Measurements from ENCODE around the gene ERC2.

ERC2 gene

DNA sequence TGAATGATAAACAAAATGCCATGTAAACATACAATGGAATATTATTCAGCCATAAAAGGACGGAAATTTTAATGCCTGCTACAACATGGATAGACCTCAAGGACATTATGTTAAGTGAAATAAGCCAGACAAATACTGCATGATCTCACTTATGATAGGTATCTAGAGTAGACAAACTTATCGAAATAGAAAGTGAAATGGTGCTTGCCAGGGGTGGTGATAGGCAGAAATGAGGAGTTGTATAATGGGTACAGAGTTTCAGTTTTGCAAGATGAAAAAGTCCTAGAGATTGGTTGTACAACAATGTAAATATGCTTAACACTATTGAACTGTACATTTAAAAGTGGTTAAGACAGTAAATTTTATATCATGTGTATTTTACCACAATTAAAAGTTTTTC lies 287.8 kb downstream of the ERC2 start:
- no peak for DNase-seq

DNA sequence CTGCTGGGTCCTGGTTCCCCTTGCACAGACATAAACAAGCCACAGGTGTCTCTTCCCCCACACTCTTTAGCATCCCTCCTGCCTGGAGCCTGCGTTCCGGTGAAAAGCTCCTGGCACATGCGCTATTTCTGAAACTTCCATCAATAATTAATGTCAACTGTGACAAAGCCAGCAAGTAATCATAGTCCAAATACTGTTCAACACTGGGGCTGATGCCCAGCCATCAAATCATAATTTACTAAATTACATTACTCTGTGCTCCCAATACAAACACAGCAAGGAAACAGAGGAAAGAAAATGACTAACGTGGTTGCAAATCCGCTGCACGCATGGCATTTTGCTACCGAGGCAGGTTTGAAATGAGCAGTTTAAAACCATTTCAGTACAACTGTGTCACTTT lies 294.7 kb downstream of the ERC2 start:
- no peak for DNase-seq

DNA sequence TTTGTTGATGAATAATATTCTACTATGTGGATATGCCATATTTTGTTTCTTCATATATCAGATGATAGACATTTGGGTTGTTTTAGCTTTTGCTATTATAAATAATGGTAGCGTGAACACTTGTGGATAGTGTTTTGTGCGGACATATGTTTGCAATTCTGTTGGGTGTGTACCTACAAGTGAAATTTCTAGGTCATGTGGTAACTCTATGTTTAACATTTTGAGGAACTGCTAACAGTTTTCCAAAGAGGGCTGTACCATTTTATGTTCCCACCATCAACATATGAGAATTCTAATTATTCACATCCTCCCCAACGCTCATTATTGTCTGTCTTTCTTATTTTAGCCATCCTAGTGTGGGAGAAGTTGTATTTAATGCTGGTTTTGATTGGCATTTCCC lies 303.8 kb downstream of the ERC2 start:
- DNase-seq = no peak

DNA sequence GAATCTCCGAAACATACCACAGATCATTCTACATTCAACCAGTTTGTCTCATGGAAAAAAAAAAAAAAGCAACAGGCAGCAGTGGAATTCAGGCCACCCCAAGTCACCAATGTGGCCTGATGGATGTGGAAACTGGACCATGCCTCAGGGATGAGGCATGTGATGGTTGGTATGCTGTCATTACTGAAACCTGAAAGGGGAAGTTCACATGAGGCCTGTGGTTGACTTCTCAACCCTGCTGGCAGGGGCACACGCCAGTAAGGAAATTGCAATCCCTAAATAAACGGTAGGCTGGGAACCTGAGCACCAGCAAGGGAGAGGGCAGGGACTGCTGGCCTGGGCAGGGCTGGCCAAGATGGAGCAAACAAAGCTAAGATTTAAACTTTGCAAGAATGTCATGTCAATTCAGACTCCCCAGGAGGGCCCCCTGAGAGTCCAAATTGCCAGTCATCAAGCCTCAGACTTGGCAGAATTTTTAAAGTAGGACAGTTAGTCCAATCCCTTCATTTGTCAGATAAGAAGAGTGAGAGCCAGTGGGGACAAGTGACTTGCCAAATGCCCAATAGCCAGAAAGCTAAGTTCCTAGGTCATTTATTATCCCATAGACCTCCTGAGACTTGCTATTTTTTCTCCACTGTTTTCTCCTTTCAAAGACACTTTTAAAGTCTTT lies 310.4 kb downstream of the ERC2 start:
- peak; percentile 82 for DNase-seq

DNA sequence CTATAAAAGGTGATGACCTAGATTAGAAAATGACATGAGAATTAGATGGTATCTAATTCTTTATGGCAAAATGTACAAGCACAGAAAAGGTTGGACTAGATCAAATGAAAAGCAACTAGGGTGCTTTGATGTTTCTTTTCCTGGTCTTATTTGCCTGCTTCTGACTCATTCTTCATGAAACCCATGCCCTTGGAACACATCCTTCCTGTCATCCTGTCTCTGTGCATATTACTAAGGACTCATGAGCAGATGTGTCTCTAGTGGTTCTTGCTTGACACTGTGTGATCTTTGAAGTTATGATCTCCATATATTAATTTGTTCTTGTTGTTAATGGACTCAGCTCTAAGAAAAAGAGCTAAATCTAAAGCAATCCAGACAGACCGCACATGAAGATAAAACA lies 314.0 kb downstream of the ERC2 start:
- DNase-seq = peak; percentile 30

DNA sequence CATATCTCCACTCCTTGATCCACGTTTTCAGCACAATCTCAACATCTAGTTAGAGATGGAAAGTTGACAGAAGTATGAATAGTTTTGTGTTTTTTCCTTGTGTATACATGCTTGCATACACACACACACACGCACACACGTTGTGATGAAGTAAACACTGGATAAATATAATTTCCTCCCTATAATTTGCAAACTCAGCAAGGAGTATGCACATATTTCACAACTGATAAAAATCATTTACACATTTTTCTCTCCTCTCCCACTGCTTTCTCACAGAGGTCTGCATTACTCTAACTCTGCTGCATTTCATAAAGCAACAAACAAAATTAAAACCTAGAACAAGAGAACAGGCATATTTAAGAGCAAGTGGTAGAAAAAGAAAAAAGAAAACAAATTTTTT lies 320.9 kb downstream of the ERC2 start:
- no peak for DNase-seq

DNA sequence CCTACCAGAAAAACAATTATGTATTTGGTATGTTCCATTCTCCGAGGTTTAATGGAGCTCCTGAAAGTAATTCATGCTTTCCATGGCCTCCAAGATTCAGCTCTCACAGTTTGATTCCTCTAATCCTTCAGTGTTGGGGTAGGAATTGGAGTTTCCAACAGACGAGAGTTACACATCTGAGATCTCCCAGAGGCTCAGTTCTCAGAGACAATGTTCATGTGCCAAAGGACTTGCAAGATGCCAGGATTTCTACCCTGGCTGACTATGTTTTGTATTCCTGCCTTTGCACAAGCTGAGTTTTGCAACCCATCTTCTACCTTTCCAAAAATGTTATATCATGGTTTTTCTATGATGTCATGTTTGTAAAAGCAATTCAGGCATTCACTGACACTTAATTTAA lies 322.9 kb downstream of the ERC2 start:
- DNase-seq = no peak

DNA sequence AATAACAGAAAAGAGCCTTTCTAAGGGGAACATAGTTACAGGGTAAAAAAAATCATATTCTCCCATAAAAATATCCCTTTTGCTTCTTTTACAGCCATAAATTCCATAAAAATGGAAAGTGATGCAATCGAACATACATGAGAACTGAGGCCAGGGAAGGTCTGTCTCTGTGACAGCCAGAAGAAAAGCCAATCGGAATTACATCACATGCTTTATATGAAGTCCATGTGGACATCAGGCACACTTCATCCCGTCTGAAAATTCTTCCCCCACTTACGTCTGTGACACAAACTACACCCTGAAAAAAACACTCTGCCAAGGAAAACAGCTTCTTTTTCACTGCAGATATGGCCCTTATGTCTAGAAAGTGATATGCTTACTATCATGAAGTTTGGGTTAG lies 323.5 kb downstream of the ERC2 start:
- peak; percentile 30 for DNase-seq

DNA sequence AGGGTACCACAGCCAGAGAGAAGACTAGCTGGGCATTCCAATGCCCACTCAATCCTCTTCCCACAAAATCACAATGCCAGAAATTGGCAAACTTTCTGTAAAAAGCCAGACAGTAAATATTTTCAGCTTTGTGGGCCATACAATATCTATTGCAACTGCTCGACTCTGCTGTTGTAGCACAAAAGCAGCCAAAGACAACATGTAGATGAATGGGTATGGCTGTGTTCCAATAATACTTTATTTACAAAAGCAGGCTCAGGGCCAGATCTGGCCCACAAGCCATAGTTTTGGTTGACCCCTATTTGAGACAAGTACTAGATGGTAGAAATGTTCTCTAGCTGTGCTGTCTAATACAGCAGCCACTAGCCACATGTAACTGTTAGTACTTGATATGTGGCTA lies 330.9 kb downstream of the ERC2 start:
- peak; percentile 40 for DNase-seq

DNA sequence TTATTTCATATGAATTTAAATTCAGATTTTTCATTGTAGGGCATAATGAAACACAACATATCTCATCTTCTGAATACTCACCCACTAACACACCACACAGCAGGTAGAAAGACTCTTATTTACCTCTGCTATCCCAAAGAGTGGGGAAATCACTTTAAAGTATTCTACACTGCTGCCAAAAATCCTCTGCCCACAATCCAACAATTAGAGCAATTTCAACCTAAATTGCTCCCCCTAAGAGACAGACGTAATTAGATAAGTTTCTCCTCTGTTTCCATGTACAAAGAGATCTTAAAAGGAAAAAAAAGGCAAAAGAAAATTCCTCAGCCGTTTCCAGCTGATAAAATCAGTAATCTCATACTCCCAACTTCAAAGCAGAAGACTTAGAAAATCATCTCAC lies 331.8 kb downstream of the ERC2 start:
- DNase-seq = no peak

DNA sequence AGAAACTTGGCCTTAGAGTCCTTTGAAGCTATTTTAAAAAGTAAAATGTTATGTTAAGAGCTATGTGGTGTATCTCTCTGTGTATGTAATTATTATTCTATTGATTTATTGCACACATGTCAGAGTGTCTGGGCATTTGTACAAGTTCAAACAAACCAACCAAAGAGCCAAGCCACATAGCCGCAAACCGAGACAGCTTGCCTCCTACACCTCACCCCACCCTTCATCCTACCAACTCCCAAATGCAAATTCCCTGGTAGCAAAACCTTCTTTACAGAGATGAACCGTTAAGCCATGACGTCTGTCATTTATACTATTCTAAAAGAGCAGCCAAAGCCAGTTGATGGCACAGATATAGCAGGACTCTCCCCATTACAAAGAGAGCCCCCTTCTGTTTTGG lies 332.3 kb downstream of the ERC2 start:
- DNase-seq = no peak

DNA sequence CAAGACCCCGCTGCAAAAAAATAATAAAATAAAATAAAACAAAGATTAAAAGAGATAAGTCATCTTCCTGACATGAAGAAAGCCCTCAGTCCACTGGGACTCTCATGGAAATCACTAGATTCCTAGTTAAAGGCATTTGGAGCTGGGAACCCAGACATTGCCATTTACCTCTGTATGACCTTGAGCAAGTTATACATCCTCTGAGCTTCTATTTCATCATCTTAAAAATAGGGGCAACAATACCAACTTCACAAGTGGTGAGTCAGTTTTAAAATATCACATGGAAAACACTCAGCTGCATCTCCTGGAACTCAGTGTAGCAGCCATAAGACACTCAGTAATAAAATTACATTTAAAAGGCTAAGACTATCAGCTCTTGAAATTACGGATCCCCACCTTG lies 334.8 kb downstream of the ERC2 start:
- DNase-seq = peak; percentile 92

DNA sequence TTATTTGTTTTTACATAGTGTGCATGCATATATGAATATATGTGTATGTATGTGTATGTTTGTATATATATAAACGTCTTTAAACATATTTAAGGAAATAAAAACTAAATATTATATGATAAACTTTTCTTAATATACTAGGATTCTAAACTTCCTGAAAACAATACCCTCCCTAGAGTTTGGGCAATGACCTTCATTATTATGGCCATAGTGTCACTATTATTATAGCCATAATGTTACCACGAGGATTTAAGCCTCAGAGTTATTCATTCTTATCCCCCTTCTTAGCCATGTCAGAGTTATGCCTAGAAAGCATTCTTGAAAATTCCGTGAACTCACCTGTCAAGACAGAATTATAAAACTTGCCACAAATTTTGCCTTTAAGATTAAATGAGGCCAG lies 335.5 kb downstream of the ERC2 start:
- DNase-seq = no peak

DNA sequence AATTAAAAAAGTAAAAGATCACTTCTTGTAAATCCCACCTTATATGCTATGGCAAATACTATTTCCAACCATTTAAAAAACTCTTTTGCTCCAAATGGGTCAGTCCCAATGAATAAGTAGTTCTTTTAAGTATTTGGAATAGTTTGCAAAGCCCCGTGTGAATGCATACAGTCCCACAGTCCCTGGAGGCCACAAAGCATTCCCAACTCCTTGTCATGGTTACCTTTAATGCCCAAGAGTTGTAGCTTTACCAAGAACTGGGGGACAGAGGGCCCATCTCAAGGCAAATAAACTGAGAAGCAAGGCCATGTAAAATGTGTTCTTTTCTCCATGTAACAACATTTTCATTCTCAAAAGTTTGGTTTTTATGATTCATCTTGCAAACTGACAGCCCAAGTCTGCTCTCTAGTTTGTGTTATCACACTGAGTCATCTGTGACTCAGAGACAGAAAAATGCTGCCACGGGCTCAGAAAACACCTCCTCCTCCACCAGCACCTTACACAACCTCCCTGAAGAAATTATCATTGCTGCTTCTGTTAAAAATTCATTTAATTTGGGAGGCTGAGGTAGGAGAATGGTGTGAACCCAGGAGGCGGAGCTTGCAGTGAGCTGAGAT lies 336.2 kb downstream of the ERC2 start:
- DNase-seq = peak; percentile 97

DNA sequence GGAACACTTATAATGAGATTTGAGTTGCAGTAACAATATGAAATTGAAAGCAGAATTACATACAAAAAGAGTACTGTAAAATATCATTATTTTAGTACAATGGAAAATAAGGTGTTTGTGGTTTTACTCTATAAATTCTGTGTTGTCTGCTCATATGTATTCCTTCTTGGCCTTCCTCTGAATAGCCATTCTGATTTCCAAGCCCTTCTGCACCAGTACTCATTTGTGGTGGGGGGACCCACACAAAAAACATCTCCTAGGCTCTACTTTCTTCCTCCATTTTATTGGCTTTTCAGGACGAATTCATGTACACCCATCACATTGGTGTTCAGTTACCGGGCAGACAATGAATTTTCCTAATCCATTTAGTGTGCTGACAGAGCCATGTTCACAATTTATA lies 338.2 kb downstream of the ERC2 start:
- no peak for DNase-seq

DNA sequence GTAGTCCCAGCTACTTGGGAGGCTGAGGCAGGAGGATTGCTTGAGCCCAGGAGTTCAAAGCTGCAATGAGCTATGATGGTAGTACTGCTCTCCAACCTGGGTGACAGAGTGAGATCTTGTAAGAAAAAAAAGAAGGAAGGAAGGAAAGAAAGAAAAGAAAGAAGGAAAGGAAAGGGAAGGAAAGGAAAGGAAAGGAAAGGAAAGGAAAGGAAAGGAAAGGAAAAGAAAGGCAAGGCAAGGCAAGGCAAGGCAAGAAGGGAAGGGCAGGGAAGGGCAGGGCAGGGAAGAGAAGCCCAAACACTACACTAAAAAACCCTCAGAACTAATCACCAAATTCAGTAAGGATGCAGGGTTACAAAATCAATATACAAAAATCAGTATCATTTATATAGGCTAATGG lies 341.6 kb downstream of the ERC2 start:
- no peak for DNase-seq

DNA sequence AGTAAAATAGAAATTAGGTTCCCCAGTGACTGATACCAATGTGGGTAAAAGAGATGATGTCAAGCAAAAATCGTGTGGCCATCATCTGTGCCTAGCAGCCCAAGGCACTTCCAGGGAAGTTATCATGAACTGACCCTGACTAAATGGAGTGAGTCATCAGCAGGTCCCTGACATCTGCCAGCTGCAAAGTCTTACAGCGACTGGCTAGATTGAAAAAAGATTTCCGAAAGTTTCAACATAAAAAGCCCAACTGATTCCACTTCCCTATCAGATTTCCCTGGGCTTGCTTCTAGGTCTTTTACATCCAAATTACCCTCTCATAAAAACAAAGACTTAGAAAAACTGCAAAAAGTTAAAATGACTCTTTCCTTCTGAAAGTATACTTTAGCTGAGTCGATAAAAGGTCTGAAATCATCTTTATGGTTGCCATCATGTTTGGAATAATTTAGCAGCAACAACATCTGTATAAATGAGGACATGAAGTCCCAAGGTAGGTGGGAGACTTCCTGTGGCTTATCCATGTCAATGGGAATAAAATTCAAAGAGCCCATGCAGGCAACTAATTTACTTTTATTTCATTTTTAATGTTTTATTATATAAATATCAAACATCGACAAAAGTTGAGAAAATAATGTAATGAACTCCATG lies 342.8 kb downstream of the ERC2 start:
- peak; percentile 68 for DNase-seq

DNA sequence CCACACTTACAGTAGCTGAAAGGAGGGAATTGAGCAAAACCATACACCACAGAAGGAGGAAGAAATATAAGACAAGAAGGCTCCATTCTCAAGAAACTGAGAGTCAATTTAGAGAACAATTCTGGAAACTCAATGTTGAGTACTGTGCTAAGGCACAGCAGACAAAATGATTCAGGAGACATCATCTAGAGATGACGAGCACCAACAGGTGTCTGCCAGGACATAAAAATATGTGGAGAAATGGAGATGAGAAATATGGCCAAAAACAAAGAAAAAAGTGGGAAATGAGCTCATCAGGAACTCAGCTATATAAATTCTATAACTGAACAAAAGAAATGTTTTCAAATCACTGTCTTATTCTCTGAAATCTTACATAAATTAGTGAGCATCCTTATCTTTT lies 343.7 kb downstream of the ERC2 start:
- no peak for DNase-seq

DNA sequence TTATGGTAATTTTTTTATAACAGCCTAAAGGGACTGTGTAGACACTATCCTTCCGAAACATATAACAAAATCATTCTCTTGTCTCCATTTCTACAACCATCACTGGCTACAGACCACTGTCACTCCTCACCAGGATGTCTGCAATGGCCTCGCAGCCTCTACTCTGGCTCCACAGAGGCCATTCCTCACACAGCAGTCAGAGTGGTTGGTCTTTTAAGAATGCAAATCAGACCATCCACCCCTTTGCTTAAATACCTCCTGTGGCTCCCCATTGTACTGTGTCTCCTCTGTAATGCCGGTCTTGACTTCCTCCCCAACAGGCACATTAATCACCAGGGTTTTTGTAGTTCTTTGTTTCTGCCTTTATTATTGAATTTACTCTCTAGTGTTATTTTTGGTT lies 344.8 kb downstream of the ERC2 start:
- DNase-seq = no peak

DNA sequence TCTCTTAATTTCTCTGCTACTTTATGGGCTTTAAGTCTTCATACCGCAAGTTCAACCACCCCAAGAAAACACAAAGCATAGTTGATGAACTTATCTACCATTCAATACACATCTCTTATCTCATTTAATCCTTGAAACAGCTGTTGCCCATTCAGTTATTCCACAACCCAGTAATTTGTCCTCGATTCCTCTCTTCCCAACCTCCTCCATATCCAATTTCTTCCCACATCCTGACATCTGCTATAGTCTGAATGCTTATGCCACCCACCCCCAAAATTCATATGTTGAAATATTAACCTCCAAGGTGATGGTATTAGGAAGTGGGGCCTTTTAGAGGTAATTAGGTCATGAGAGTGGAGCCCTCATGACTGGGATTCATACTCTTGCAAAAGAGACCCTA lies 345.4 kb downstream of the ERC2 start:
- no peak for DNase-seq

DNA sequence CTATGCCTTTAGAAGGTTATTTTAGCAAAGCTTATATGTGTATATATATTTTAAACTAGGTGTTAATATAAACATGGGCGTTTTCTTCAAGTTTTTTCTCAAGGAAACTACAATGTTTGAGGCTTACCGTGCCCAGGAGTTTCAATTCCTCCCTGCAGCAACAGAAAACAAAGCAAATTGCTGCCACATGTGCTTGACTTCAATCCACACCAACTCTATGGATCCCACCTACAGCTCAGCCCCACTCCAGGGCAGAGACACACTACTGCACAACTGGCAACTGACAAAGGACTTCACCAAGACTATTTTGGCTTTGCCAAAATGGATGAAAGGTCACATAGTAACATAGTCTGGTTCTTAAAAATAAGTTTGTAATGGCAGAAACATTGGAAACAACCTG lies 346.6 kb downstream of the ERC2 start:
- DNase-seq = no peak

DNA sequence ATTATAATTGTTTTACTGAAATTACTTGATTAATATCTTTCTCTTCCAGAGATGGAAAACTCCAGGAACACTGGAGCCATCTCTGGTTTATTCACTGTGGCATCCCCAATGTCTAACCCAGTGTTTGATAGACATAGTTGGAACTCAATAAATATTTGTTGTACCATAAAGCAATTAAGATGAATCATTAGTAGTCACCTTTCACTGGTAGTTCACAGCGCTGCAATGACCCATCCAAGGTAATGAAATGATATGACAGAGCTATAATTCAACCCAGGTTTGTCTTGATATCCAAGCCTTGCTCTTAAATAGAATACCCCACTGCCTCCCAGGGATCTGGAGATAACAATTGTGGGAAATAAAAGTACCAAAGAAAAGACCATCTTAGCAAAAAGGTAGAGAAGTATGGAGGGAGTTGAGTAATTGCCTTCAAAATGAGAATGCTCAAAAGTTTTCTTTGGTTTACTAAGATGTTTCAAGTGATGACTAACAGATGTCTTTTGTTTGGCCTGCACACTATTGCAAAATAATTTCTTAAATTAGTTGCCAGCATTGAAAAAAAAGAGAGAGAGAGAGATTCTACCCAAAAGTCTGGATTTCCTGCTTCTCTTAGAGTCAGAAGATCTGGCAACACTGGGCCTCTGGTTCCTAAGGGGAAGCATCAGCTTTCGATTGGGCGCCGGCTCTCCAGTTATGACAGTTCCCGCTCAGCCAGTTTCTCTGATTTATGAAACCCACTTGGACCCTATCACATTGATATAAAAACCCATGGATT lies 348.5 kb downstream of the ERC2 start:
- peak; percentile 43 for DNase-seq

DNA sequence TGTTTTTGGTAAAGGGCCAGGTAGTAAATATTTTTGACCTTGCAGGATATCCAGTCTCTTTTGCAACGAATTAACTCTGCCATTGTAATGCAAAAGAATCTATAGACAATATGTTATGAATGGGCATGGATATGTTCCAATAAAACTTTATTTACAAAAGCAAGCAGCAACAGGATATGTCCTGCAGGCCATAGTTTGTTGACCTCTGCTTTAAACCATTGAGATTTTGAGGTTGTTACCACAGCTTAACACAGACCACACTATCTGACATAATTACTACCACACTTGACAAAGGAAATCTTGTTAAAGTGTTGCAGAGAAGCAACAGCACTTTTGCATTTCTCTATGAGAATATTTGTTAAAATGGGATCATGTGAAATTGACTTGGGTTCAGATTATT lies 349.3 kb downstream of the ERC2 start:
- no peak for DNase-seq

DNA sequence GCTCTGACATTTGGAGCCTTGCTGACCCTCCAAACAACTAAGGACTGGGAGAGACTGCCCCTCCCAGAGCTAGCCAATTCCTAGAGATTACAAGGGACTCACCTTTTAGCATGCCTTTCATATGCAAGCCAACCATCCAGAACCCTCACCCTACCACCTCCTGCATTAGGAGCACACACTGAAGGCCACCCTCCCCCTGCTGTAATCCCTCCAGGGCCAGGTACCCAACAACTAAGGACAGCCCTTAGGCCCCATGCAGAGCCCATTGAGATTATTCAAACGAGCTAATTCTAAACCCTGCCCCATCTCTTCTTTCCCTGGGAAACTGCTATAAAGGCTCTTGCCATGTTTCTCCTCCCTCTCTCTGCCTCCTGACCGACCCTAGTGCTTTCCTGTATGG lies 352.6 kb downstream of the ERC2 start:
- no peak for DNase-seq
